Stomach smooth muscle (tissue), 2 donors: ENCODE results near the gene ZNRF3.
"Not testable (repeated sequence)": the region's sequence is repeated elsewhere in the genome, so short reads cannot be mapped to it uniquely, and the experiment has no call there.

Experiments
- H3K27ac ChIP-seq: one replicate; pipeline ENCODE4 v1.7.0; 2013; ENCODE audit warnings: mild to moderate bottlenecking, low read length, inconsistent platforms
- H3K27me3 ChIP-seq, 2 donors: one replicate each; pipeline ENCODE4 v1.7.0; 2013; ENCODE audit warnings: low read length in 2 of 2; ENCODE audit not compliant: insufficient read depth in 2 of 2, control insufficient read depth in 1 of 2
- H3K36me3 ChIP-seq, 2 donors: one replicate each; pipeline ENCODE4 v1.7.0; 2013; ENCODE audit warnings: low read length in 2 of 2; ENCODE audit not compliant: control insufficient read depth in 2 of 2, insufficient read depth in 2 of 2
- H3K4me1 ChIP-seq: one replicate; pipeline ENCODE4 v1.7.0; 2013; ENCODE audit warnings: low read length; ENCODE audit not compliant: control insufficient read depth, insufficient read depth
- H3K4me3 ChIP-seq, 2 donors: one replicate each; pipeline ENCODE4 v1.7.0; 2013; ENCODE audit warnings: low read length in 2 of 2
- H3K9ac ChIP-seq, 2 donors: one replicate each; pipeline ENCODE4 v1.7.0; 2013; ENCODE audit warnings: low read length in 2 of 2, mild to moderate bottlenecking in 1 of 2
- H3K9me3 ChIP-seq, 2 donors: one replicate each; pipeline ENCODE4 v1.7.0; 2013; ENCODE audit warnings: low read length in 2 of 2; ENCODE audit not compliant: control insufficient read depth in 2 of 2
- donor health status: healthy.
- donor health status: Pancreatic carcinoma.

ZNRF3 gene

DNA sequence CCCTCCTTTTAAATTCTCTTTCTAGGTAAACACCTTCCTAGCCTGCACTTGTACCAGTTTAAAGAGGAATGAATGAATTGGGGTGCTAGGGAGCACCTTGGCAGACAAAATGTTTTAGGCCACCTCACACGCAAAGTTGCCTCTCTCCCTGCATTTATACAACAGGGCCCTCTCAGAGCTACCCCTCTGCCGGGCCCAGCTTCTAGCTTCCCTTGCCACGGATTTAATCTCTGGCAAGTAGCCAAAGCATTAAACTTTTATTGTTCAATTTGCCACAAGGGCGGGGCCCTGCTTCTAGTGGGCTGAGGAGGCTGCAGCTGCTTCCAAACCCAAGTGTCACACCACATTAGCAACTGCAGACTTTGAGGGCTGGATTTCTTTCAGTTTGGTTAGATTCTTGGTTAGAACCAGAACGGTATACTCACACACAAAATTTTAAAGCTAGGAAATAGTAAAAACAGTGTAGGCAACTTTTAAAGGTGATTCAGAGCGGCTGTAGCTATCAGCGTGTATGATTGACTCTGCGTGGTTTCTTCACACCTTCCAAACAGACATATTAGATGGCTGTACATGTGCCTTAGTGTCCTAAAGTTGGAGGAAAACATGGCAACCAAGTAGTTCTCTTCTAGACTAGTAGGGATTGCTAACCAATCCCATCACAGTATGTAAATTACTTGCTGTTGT, 196.0 kb downstream of the ZNRF3 start:
- H3K27ac ChIP-seq = no peak overlapping the region
- H3K9me3 ChIP-seq = no peaks in the 10 kb centered on the region
- H3K4me3 ChIP-seq = no peak overlapping the region
- no peak overlapping the region for H3K9ac ChIP-seq
- H3K4me1 ChIP-seq = peaks cover 7% of the 10 kb centered on the region
- H3K36me3 ChIP-seq = no peaks in the 10 kb centered on the region
- H3K27me3 ChIP-seq = no peaks in the 10 kb centered on the region

DNA sequence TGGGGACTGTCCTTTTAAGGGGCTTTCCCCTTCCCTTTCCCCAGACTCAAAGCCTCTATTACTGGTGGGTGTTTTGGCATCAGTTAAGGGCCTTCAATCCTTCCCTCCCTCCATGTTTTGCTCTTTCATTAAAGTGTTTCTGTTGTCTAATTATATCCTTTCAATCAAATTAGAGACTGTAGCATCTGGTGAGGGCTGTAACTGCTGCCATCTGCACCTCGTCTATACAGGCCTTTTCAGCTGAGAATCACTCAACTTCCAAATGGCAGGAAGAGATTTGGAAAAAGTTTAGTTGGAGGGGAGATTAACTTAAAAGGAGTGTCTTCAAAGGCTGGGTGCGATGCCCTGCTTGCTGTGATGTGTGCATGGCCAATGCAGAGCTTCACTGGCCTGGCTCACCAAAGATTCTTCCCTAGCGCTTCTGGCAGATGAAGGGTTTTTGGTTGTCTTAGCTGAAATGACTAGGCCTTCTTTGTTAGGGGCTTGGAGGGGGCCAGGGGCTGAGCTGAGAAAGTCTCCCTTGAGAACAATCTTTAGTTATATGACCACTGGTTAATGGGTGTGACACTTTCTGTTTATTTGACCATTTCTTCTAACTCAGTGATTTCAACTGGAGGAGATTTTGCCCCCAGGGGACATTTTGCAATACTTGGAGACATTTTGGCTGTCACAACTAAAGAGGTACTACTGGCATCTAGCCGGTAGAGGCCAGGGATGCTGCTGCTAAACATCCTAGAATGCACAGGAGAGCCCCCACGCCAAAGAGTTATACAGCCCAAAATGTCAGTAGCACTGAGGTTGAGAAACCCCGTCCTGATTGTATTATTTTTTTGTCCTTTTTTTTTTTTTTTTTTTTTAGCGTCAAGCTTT, 197.0 kb downstream of the ZNRF3 start:
- no peaks in the 10 kb centered on the region for H3K36me3 ChIP-seq
- no peak overlapping the region for H3K9ac ChIP-seq
- H3K27me3 ChIP-seq = no peaks in the 10 kb centered on the region
- H3K4me3 ChIP-seq = no peak overlapping the region
- H3K27ac ChIP-seq = no peak overlapping the region
- H3K9me3 ChIP-seq = no peaks in the 10 kb centered on the region
- peaks cover 4% of the 10 kb centered on the region for H3K4me1 ChIP-seq

DNA sequence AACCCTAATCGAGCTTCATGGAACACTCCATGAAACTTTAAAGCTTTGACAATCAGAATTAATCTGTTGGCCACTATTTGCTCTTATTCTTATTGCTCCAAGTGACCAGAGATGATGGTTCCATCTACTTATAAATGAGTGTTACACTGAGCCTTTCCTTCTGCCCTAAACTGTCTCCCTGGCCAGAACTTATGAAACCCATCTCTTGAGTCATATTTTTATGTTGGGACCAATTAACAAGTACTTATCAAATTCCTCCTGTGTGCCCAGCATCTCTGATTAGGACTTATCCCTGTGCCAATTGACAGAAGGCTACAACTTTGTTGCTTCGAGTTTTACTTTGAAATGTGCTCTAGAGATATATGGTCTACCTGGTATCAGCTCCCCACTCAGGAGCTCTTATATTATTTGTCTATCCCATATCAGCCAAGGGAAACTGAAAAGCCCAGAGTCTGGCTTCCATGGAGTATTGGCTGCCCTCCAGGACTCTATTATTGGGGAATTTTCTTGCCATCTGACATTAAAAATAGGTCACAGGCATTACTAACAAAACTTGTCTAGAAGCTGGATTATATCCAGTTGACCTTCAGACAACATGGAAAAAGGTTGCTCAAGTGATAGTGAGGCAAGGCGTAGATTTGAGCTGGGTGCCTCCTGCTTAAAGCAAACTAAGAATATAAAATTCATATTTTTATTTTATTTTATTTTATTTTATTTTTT, 198.3 kb downstream of the ZNRF3 start:
- no peaks in the 10 kb centered on the region for H3K27me3 ChIP-seq
- H3K36me3 ChIP-seq = no peaks in the 10 kb centered on the region
- H3K4me3 ChIP-seq = no peak overlapping the region
- no peak overlapping the region for H3K9ac ChIP-seq
- H3K4me1 ChIP-seq = peaks cover 4% of the 10 kb centered on the region
- H3K9me3 ChIP-seq = no peaks in the 10 kb centered on the region
- no peak overlapping the region for H3K27ac ChIP-seq

DNA sequence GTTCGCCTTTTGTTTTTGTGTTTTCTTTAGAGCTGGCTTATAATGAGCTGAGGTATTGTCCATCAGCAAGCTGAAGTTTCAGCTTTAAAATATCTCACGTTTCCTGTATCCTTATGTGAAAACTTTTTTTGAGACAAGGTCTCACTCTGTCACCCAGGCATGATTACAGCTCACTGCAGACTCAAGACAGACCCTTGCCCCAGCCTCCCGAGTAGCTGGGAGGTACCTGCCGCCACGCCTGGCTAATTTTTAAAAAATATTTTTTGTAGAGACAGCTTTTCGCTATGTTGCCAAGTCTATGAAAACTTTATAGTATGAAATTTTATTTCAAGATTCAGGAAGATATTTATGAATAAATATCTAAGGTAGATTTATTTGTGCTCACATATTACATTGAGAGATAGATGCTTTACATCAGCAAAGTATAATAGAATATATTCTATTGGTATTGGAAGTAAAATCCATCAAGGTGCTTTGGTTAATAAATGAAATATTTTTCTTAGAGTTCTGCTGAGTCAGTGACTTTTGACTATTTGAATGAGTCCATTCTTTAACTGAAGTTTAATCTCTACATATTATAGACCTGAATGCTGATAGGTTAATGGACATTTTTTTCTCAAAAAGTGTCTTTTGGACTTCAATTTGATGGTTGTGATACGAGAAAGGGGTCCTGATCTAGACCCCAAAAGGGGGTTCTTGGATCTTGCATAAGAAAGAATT, 199.6 kb downstream of the ZNRF3 start:
- Histone ChIP-seq H3K27ac (no peak overlapping the region), H3K4me1 (peaks cover 4% of the 10 kb centered on the region), H3K27me3 (no peaks in the 10 kb centered on the region), H3K9me3 (no peaks in the 10 kb centered on the region), H3K9ac (no peak overlapping the region), H3K4me3 (no peak overlapping the region), H3K36me3 (no peaks in the 10 kb centered on the region)

DNA sequence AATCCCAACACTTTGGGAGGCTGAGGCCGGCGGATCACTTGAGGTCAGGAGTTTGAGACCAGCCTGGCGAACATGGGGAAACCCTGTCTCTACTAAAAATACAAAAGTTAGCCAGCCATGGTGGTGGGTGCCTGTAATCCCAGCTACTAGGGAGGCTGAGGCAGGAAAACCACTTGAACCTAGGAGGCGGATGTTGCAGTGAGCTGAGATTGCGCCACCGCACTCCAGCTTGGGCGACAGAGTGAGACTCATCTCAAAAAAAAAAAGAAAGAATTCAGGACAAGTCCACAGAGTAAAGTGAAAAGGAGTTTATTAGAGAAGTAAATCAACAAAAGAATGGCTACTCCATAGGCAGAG, 200.2 kb downstream of the ZNRF3 start:
- H3K4me3 ChIP-seq, H3K9ac ChIP-seq, H3K9me3 ChIP-seq, H3K27ac ChIP-seq, H3K4me1 ChIP-seq, H3K27me3 ChIP-seq, H3K36me3 ChIP-seq: not testable (repeated sequence)

DNA sequence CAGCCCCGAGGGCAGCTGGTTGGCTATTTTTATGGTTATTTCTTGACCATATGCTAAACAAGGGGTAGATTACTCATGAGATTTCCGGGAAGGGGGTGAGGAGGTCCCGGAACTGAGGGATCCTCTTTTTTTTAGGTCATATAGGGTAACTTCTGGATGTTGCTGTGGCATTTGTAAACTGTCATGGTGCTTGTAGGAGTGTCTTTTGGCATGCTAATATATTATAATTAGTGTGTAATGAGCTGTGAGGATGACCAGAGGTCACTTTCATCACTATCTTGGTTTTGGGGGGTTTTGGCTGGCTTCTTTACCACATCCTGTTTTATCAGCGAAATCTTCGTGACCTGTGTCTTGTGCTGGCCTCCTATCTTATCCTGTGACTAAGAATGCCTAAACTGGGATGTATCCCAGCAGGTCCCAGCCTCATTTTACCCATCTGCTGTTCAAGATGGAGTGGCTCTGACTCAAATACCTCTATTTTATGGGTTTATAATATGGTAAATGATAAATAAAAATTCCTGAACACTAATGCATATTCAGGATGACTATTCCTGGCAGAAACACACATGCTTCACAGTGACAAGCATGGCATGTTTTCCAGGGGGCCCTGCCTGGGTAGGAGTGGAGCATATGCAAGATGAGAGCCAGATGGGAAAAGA, 200.7 kb downstream of the ZNRF3 start:
- Histone ChIP-seq H3K9me3 (no peaks in the 10 kb centered on the region), H3K9ac (no peak overlapping the region), H3K4me3 (no peak overlapping the region), H3K36me3 (no peaks in the 10 kb centered on the region), H3K4me1 (peaks cover 4% of the 10 kb centered on the region), H3K27me3 (no peaks in the 10 kb centered on the region), H3K27ac (no peak overlapping the region)

DNA sequence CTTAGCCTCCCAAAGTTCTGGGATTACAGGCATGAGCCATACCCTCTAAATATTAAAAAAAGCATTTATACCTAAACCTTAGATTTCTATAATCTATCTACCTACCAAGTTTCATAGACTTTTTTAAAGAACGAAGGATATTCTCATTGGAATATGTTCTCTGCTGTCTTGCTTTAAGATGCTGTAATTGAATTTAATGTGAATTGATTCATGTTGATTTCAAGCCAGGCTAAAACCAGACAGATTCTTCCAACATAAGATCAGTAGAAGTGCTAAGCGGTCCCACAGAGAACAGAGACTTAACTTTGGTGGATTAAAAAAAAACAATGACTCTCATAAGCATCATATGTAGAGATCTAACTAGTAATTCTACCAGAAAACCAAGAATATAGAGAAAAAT, 203.6 kb downstream of the ZNRF3 start:
- Histone ChIP-seq H3K9ac (no peak overlapping the region), H3K9me3 (no peaks in the 10 kb centered on the region), H3K27ac (no peak overlapping the region), H3K4me3 (no peak overlapping the region), H3K4me1 (no peaks in the 10 kb centered on the region), H3K27me3 (no peaks in the 10 kb centered on the region), H3K36me3 (no peaks in the 10 kb centered on the region)

DNA sequence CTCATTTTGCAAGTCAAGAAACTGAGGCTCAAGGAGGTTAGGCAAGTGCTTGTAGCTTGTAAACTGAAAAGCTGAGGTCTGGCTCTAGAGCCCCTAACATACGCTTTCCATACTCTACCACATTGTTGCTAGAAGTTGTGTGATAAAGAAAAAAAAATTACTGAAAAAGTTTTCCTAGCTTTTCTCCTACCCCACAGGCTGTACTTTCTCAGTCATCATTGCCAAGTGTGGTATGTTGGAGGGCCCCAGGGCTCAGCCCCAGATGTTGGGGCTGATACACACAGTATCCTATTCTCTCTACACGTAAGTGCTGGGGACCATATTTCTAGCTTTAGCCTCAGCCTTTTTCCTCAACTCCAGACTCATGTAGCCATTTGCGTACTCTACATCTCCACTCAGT, 205.4 kb downstream of the ZNRF3 start:
- H3K4me3 ChIP-seq = no peak overlapping the region
- H3K4me1 ChIP-seq = no peaks in the 10 kb centered on the region
- no peak overlapping the region for H3K27ac ChIP-seq
- H3K36me3 ChIP-seq = no peaks in the 10 kb centered on the region
- H3K9me3 ChIP-seq = no peaks in the 10 kb centered on the region
- H3K9ac ChIP-seq = no peak overlapping the region
- no peaks in the 10 kb centered on the region for H3K27me3 ChIP-seq

DNA sequence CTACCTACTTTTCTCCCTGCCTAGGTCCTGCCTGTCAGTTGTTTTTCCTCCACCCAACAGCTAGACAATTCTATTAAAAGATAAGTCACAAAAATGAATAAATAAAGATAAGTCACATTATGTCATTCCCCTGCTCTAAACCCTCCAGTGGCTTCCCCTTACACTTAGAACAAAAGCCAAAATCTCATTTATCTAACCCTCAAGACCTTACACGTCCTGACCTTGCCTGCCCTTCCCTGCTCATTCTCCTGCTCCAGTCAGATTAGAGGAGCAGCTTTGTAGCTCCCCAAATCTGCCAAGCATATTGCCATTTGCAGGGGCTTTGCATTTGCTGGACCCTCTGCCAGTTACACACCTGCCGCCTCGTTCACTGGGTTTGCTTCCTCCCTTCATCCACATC, 206.1 kb downstream of the ZNRF3 start:
- H3K27me3 ChIP-seq = no peaks in the 10 kb centered on the region
- no peaks in the 10 kb centered on the region for H3K4me1 ChIP-seq
- no peak overlapping the region for H3K27ac ChIP-seq
- H3K9ac ChIP-seq = no peak overlapping the region
- H3K9me3 ChIP-seq = no peaks in the 10 kb centered on the region
- H3K4me3 ChIP-seq = no peak overlapping the region
- no peaks in the 10 kb centered on the region for H3K36me3 ChIP-seq

DNA sequence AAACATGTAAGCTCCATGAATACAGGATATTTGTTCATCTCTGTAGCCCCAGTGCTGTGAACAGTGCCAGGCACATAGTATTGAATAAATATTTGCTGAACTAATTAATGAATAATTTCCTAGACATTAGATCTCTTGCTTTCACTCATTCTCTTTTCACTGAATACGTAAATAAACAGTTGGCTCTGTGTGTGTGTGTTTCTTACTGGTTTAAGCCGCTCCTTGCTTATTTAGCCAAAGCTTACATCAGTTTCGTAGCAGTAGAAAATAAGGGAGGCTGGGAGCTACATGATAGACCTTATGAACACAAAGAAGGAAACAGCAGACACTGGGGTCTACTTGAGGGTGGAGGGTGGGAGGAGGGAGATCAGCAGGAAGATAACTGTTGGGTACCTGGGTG, 206.7 kb downstream of the ZNRF3 start:
- Histone ChIP-seq H3K4me3 (no peak overlapping the region), H3K36me3 (peaks cover 0 to 2% of the 10 kb centered on the region in 2 donors), H3K4me1 (no peaks in the 10 kb centered on the region), H3K27ac (no peak overlapping the region), H3K27me3 (no peaks in the 10 kb centered on the region), H3K9me3 (no peaks in the 10 kb centered on the region), H3K9ac (no peak overlapping the region)
